ENCODE data around the gene NRBF2. TPM values are rescaled to one million over a fixed set of nuclear protein-coding genes. Genes with fewer than 3 reads are reported as not detected.

NRBF2 gene
- total and polyA plus RNA-seq, 2 experiments from 2014 or later = 35.6 to 44.5 TPM

GRCh38 chr10:63129888-63130287 lies 3.2 kb upstream of the NRBF2 start:
- H3K4me1 ChIP-seq (ENCODE audit: insufficient read depth) = peaks cover 8% of the 10 kb centered on the region
- 88% methylated on average over 6 of the region's 6 CpGs for WGBS (ENCODE audit: low lambda C conversion rate, missing lambda C conversion rate)
- H3K4me2 ChIP-seq = no peak overlapping the region
- H3K9me3 ChIP-seq (ENCODE audit: low read depth) = no peaks in the 10 kb centered on the region
- peaks cover 6% of the 10 kb centered on the region for H4K20me1 ChIP-seq (ENCODE audit: insufficient read depth, poor library complexity, severe bottlenecking)
- DNase-seq (ENCODE audit: low spot score) = no peak
- no peak overlapping the region for H3K4me3 ChIP-seq
- H3K36me3 ChIP-seq (replicated peaks; ENCODE audit: insufficient read depth, low read depth) = no peaks in the 10 kb centered on the region
- no peak overlapping the region for H2AFZ ChIP-seq
- peaks cover 14% of the 10 kb centered on the region for H3K79me2 ChIP-seq
- H3K27me3 ChIP-seq = no peaks in the 10 kb centered on the region
- TF ChIP-seq CTCF (IDR thresholded peaks at IDR 0.05; ENCODE audit: poor library complexity) (no peak), EZH2phosphoT487 (IDR thresholded peaks at IDR 0.05; ENCODE audit: low read depth, severe bottlenecking, unreplicated experiment) (no peak), EZH2 (IDR thresholded peaks at IDR 0.05; ENCODE audit: borderline replicate concordance) (no peak)
- no peaks in the 10 kb centered on the region for H3K9me2 ChIP-seq (replicated peaks; ENCODE audit: insufficient read depth)
- H3K27ac ChIP-seq = no peak overlapping the region

- H3K4me3 ChIP-seq = peak overlapping the region; percentile 3
- no peak for DNase-seq (ENCODE audit: low spot score)
- 79% methylated on average over 6 of the region's 6 CpGs for WGBS (ENCODE audit: low lambda C conversion rate, missing lambda C conversion rate)
Observed at GRCh38 chr10:63132651-63133055, 475 bp upstream of the NRBF2 start.

GRCh38 chr10:63133821-63134557 lies 861 bp downstream of the NRBF2 start:
- TF ChIP-seq CTCF (IDR thresholded peaks at IDR 0.05; ENCODE audit: poor library complexity) (no peak), EZH2 (IDR thresholded peaks at IDR 0.05; ENCODE audit: borderline replicate concordance) (no peak), EZH2phosphoT487 (IDR thresholded peaks at IDR 0.05; ENCODE audit: low read depth, severe bottlenecking, unreplicated experiment) (no peak)
- H3K79me2 ChIP-seq = peaks cover 55% of the 10 kb centered on the region
- H3K27ac ChIP-seq = peak overlapping the region; percentile 97
- peak overlapping the region; percentile 84 for H3K4me2 ChIP-seq
- H3K36me3 ChIP-seq (replicated peaks; ENCODE audit: insufficient read depth, low read depth) = no peaks in the 10 kb centered on the region
- WGBS (ENCODE audit: low lambda C conversion rate, missing lambda C conversion rate) = 16% methylated on average over 7 of the region's 9 CpGs
- H3K4me1 ChIP-seq (ENCODE audit: insufficient read depth) = peaks cover 12% of the 10 kb centered on the region
- H3K9me3 ChIP-seq (ENCODE audit: low read depth) = no peaks in the 10 kb centered on the region
- peak overlapping the region; percentile 51 for H2AFZ ChIP-seq
- H3K4me3 ChIP-seq = peak overlapping the region; percentile 52
- H4K20me1 ChIP-seq (ENCODE audit: insufficient read depth, poor library complexity, severe bottlenecking) = peaks cover 10% of the 10 kb centered on the region
- DNase-seq (ENCODE audit: low spot score) = no peak
- no peaks in the 10 kb centered on the region for H3K27me3 ChIP-seq
- H3K9me2 ChIP-seq (replicated peaks; ENCODE audit: insufficient read depth) = no peaks in the 10 kb centered on the region

More at GRCh38 chr10:63132651-63133055, 475 bp upstream of the NRBF2 start:
- Histone ChIP-seq H3K9me3 (ENCODE audit: low read depth) (no peaks in the 10 kb centered on the region), H3K79me2 (peaks cover 41% of the 10 kb centered on the region), H4K20me1 (ENCODE audit: insufficient read depth, poor library complexity, severe bottlenecking) (peaks cover 6% of the 10 kb centered on the region), H3K36me3 (replicated peaks; ENCODE audit: insufficient read depth, low read depth) (no peaks in the 10 kb centered on the region), H3K9me2 (replicated peaks; ENCODE audit: insufficient read depth) (no peaks in the 10 kb centered on the region), H3K4me1 (ENCODE audit: insufficient read depth) (peaks cover 12% of the 10 kb centered on the region), H3K27ac (peak overlapping the region; percentile 72), H2AFZ (peak overlapping the region; percentile 77), H3K27me3 (no peaks in the 10 kb centered on the region), H3K4me2 (peak overlapping the region; percentile 69)
- TF ChIP-seq EZH2 (IDR thresholded peaks at IDR 0.05; ENCODE audit: borderline replicate concordance) (no peak), EZH2phosphoT487 (IDR thresholded peaks at IDR 0.05; ENCODE audit: low read depth, severe bottlenecking, unreplicated experiment) (no peak), CTCF (IDR thresholded peaks at IDR 0.05; ENCODE audit: poor library complexity) (no peak)
